ENCODE measurements around the gene SPINK7. TPM values are rescaled to one million over a fixed set of nuclear protein-coding genes. Genes with fewer than 3 reads are reported as not detected.

The SPINK7 gene
- total RNA-seq, 3 donors from 2014 or later (not counting 1 experiment from before 2014, with no cell fraction given): not detected

DNA sequence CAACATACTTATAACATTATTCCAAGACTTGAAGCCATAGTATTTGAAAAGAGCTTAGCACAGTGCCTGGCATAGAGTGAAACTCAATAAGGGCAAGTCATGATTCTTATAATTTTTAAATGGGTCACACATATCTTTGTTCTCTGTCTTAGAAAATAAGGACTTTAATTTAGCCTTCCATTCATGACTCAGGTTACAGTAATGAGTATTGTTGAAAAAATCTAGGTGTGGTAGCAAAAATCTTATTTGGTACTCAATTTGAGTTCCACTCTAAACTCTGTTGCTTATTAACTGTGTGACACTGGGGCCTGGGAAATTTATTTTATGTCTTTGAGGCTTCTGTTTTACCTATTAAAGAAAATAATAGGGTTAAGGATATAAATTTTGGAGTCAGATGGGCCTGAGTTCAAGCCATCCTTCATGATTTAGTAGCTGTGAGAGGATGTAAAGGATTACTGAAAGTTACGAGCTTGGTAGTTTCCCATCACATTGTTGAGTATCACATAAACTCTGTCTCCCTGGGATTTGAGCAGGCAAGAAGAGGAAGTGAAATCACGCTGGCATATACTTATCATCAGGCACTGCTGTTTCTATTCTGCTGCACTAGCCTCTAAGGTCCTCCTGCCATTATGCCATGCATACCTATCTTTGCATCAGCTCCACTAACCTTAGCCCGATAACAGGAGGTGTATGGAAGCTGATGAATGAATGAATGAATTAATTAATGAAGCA, 24.6 kb downstream of the SPINK7 start:
- TF ChIP-seq, protein P1, sequence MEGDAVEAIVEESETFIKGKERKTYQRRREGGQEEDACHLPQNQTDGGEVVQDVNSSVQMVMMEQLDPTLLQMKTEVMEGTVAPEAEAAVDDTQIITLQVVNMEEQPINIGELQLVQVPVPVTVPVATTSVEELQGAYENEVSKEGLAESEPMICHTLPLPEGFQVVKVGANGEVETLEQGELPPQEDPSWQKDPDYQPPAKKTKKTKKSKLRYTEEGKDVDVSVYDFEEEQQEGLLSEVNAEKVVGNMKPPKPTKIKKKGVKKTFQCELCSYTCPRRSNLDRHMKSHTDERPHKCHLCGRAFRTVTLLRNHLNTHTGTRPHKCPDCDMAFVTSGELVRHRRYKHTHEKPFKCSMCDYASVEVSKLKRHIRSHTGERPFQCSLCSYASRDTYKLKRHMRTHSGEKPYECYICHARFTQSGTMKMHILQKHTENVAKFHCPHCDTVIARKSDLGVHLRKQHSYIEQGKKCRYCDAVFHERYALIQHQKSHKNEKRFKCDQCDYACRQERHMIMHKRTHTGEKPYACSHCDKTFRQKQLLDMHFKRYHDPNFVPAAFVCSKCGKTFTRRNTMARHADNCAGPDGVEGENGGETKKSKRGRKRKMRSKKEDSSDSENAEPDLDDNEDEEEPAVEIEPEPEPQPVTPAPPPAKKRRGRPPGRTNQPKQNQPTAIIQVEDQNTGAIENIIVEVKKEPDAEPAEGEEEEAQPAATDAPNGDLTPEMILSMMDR (IDR thresholded peaks at IDR 0.05): no peak
- H3K9me3 ChIP-seq (ENCODE audit: control insufficient read depth, insufficient read depth, low read length): no peaks in the 10 kb centered on the region
- Mint-ChIP-seq H3K27me3 (ENCODE audit: low read depth in 2 of 2) (peaks cover 0 to 3% of the 10 kb centered on the region in 2 donors), H3K4me3 (no peak overlapping the region), H3K9me3 (peaks cover 0 to 4% of the 10 kb centered on the region in 2 donors), H3K4me1 (no peaks in the 10 kb centered on the region), H3K36me3 (no peaks in the 10 kb centered on the region), H3K27ac (no peak overlapping the region)
- 67% methylated on average over 2 of the region's 3 CpGs for WGBS (ENCODE audit: insufficient coverage)
- no peaks in the 10 kb centered on the region for H3K27me3 ChIP-seq (ENCODE audit: control insufficient read depth, insufficient read depth, low read length)
- no peak overlapping the region for H3K4me3 ChIP-seq (ENCODE audit: low read length)
- intact Hi-C loops (cut with micrococcal nuclease): no loop called here
- no peak for DNase-seq
- no peaks in the 10 kb centered on the region for H3K4me1 ChIP-seq (ENCODE audit: control insufficient read depth, insufficient read depth, low read length)
- no peak for ATAC-seq
- H3K36me3 ChIP-seq (ENCODE audit: control insufficient read depth, insufficient read depth, low read length): no peaks in the 10 kb centered on the region
- no peak overlapping the region for H3K27ac ChIP-seq (ENCODE audit: low read length)

DNA sequence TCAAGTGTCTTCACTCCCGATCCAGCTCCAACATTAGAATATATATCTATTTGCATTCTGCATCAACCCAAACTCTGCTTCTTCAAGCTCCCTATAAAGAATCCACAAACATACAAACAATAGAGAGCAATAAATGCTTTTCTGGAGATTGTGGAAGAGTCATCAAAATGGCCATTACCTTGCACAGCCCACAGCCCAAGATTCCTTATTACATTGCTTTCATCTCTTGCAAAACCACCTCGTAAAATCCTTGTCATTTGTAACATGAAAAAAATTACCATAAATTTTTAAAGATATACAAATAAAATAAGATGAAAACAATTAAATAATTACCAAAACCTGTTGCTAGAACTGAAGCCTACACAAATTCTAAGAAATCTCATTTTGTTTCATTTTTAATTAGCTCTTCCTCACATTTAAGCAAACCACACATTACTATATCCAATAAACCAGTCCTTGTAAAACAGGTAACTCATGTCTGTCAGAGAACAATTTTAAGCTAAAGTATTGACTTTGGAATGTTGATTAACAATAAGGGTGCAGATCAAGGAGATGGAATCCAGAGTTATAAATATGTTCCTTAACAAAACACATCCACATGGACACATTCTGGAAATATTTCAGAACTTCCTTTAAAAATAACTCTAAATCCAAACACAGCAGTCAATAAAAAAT, 30.3 kb downstream of the SPINK7 start:
- Histone ChIP-seq H3K27ac (ENCODE audit: low read length) (no peak overlapping the region), H3K4me3 (ENCODE audit: low read length) (no peak overlapping the region), H3K27me3 (ENCODE audit: control insufficient read depth, insufficient read depth, low read length) (no peaks in the 10 kb centered on the region), H3K36me3 (ENCODE audit: control insufficient read depth, insufficient read depth, low read length) (no peaks in the 10 kb centered on the region), H3K4me1 (ENCODE audit: control insufficient read depth, insufficient read depth, low read length) (no peaks in the 10 kb centered on the region), H3K9me3 (ENCODE audit: control insufficient read depth, insufficient read depth, low read length) (no peaks in the 10 kb centered on the region)
- H3K9me3 Mint-ChIP-seq: peaks cover 0 to 3% of the 10 kb centered on the region in 2 donors
- no peaks in the 10 kb centered on the region for H3K4me1 Mint-ChIP-seq
- no peak overlapping the region for H3K4me3 Mint-ChIP-seq
- intact Hi-C loops (cut with micrococcal nuclease): no loop called here
- DNase-seq: no peak
- H3K27me3 Mint-ChIP-seq (ENCODE audit: low read depth in 2 of 2): peaks cover 5 to 7% of the 10 kb centered on the region in 2 donors
- H3K36me3 Mint-ChIP-seq: no peaks in the 10 kb centered on the region
- no peak overlapping the region for H3K27ac Mint-ChIP-seq
- WGBS (ENCODE audit: insufficient coverage): 90% methylated on average over 2 of the region's 2 CpGs
- TF ChIP-seq, protein P1 (IDR thresholded peaks at IDR 0.05): no peak
- ATAC-seq: no peak

DNA sequence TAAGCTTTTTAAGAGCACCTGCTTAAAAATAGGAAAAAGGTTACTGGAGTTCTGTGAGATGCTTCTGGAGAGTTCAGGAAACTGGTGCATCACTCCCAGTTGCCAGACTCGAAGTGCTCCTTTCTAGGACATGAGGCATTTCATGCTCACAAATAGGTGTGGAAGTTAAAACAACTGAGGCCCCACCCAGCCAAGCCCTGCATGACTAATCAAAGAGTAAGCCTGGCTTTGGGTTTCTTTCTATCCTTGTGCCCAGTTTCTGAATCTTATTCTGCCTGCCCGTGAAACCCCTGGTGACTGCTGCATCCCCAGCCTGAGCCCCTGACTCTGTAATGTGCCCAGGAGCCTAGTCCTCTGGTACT, 30.8 kb downstream of the SPINK7 start:
- H3K4me1 ChIP-seq (ENCODE audit: control insufficient read depth, insufficient read depth, low read length): no peaks in the 10 kb centered on the region
- Mint-ChIP-seq H3K4me3 (no peak overlapping the region), H3K27ac (no peak overlapping the region), H3K4me1 (no peaks in the 10 kb centered on the region), H3K9me3 (peaks cover 0 to 3% of the 10 kb centered on the region in 2 donors), H3K27me3 (ENCODE audit: low read depth in 2 of 2) (peaks cover 5 to 7% of the 10 kb centered on the region in 2 donors), H3K36me3 (no peaks in the 10 kb centered on the region)
- 83% methylated on average over 2 of the region's 2 CpGs for WGBS (ENCODE audit: insufficient coverage)
- no peak overlapping the region for H3K27ac ChIP-seq (ENCODE audit: low read length)
- H3K9me3 ChIP-seq (ENCODE audit: control insufficient read depth, insufficient read depth, low read length): no peaks in the 10 kb centered on the region
- DNase-seq (no peak), ATAC-seq (no peak)
- TF ChIP-seq, protein P1 (IDR thresholded peaks at IDR 0.05): no peak
- H3K4me3 ChIP-seq (ENCODE audit: low read length): no peak overlapping the region
- H3K27me3 ChIP-seq (ENCODE audit: control insufficient read depth, insufficient read depth, low read length): no peaks in the 10 kb centered on the region
- no peaks in the 10 kb centered on the region for H3K36me3 ChIP-seq (ENCODE audit: control insufficient read depth, insufficient read depth, low read length)
- intact Hi-C loops (cut with micrococcal nuclease): no loop called here

Measured in natural killer cell (primary cell).